GM23338 (cell line): Measurements from ENCODE around the gene EBF4. TPM values are rescaled to one million over a fixed set of nuclear protein-coding genes. Genes with fewer than 3 reads are reported as not detected.

Source experiments
- ATAC-seq: fragments of 200-7000 bp; cut with Tn5 transposase; 3 replicates; pipeline ENCODE4 v1.9.1; 2020
- DNase-seq: peaks from one replicate; pipeline ENCODE4 v3.0.0-alpha.2; 2015; ENCODE audit warnings: low spot score
- H2AFZ ChIP-seq: fragments of 200-600 bp; sonication (generic); 2 replicates; pipeline ENCODE4 v1.8.0; 2016; ENCODE audit warnings: antibody characterized with exemption, mild to moderate bottlenecking, moderate library complexity
- H3F3A ChIP-seq: fragments of 200-600 bp; sonication (generic); replicated peaks from 2 replicates; pipeline ENCODE4 v1.8.0; 2017; ENCODE audit warnings: antibody characterized with exemption, mixed run types, low read depth
- H3K27ac ChIP-seq: fragments of 200-600 bp; sonication (generic); 2 replicates; pipeline ENCODE4 v1.6.1; 2016; ENCODE audit warnings: low read depth
- H3K27me3 ChIP-seq: fragments of 200-600 bp; sonication (generic); 2 replicates; pipeline ENCODE4 v1.8.0; 2016; ENCODE audit warnings: mild to moderate bottlenecking, mixed run types, moderate library complexity; ENCODE audit not compliant: insufficient read depth
- H3K36me3 ChIP-seq: fragments of 200-600 bp; sonication (generic); 2 replicates; pipeline ENCODE4 v1.8.0; 2016; ENCODE audit warnings: mild to moderate bottlenecking; ENCODE audit not compliant: insufficient read depth
- H3K4me1 ChIP-seq: fragments of 200-600 bp; sonication (generic); 2 replicates; pipeline ENCODE4 v1.8.0; 2016; ENCODE audit warnings: mild to moderate bottlenecking, moderate library complexity; ENCODE audit not compliant: insufficient read depth
- H3K4me2 ChIP-seq: fragments of 200-600 bp; sonication (generic); 2 replicates; pipeline ENCODE4 v1.7.1; 2017; ENCODE audit warnings: mixed run types
- H3K4me3 ChIP-seq: fragments of 200-600 bp; sonication (generic); 2 replicates; pipeline ENCODE4 v1.6.1; 2016; ENCODE audit warnings: mixed run types
- H3K79me2 ChIP-seq: fragments of 200-600 bp; sonication (generic); replicated peaks from 2 replicates; pipeline ENCODE4 v1.8.0; 2017; ENCODE audit warnings: mild to moderate bottlenecking; ENCODE audit not compliant: insufficient read depth
- H3K9me2 ChIP-seq: fragments of 200-600 bp; sonication (generic); 2 replicates; pipeline ENCODE4 v1.8.0; 2017; ENCODE audit not compliant: insufficient read depth
- H4K20me1 ChIP-seq: fragments of 200-600 bp; sonication (generic); replicated peaks from 2 replicates; pipeline ENCODE4 v1.8.0; 2017; ENCODE audit warnings: mild to moderate bottlenecking; ENCODE audit not compliant: insufficient read depth
- H3K27ac Mint-ChIP-seq: 2 replicates; pipeline ENCODE4 v1.8.0; 2020; ENCODE audit warnings: inconsistent platforms, mild to moderate bottlenecking, moderate library complexity, mixed read lengths
- H3K27me3 Mint-ChIP-seq: 3 replicates; pipeline ENCODE4 v1.8.0; 2022; ENCODE audit warnings: low read depth, mild to moderate bottlenecking, moderate library complexity, mixed read lengths, inconsistent platforms; ENCODE audit not compliant: insufficient read depth, poor library complexity
- H3K36me3 Mint-ChIP-seq: 3 replicates; pipeline ENCODE4 v1.8.0; 2021; ENCODE audit warnings: low read depth, mild to moderate bottlenecking, inconsistent platforms, moderate library complexity, mixed read lengths
- H3K4me1 Mint-ChIP-seq: 3 replicates; pipeline ENCODE4 v1.8.0; 2020; ENCODE audit warnings: mild to moderate bottlenecking, inconsistent platforms, mixed read lengths
- H3K4me3 Mint-ChIP-seq: 3 replicates; pipeline ENCODE4 v1.8.0; 2021; ENCODE audit warnings: moderate library complexity, mild to moderate bottlenecking, inconsistent platforms, mixed read lengths
- H3K9me3 Mint-ChIP-seq: 3 replicates; pipeline ENCODE4 v1.8.0; 2020; ENCODE audit warnings: moderate library complexity, mild to moderate bottlenecking, inconsistent platforms, mixed read lengths
- CREB1 ChIP-seq: fragments of 250-450 bp; sonication (Bioruptor Pico); IDR thresholded peaks from 2 replicates; pipeline ENCODE4 v1.5.0; 2020; ENCODE audit warnings: low read depth, mild to moderate bottlenecking, moderate library complexity
- ETS1 ChIP-seq: IDR thresholded peaks from 2 replicates; pipeline ENCODE4 v1.6.1; 2016; ENCODE audit warnings: antibody characterized with exemption
- EZH2 ChIP-seq: fragments of 200-600 bp; sonication (generic); IDR thresholded peaks from one replicate; pipeline ENCODE4 v1.8.0; 2017; ENCODE audit warnings: antibody characterized with exemption, mild to moderate bottlenecking, low read depth; ENCODE audit not compliant: unreplicated experiment
- EZH2phosphoT487 ChIP-seq: fragments of 200-600 bp; sonication (generic); IDR thresholded peaks from one replicate; pipeline ENCODE4 v1.8.1; 2018; ENCODE audit warnings: antibody characterized with exemption; ENCODE audit not compliant: unreplicated experiment
- POLR2AphosphoS5 ChIP-seq: IDR thresholded peaks from 2 replicates; pipeline ENCODE4 v1.6.1; 2016; ENCODE audit warnings: antibody characterized with exemption, low read depth
- STAT1 ChIP-seq: IDR thresholded peaks from one replicate; pipeline ENCODE4 v1.6.1; 2016; ENCODE audit warnings: antibody characterized with exemption; ENCODE audit not compliant: unreplicated experiment
- ZNF114 ChIP-seq: fragments of 250-450 bp; sonication (Bioruptor Pico); IDR thresholded peaks from 2 replicates; pipeline ENCODE4 v1.5.0; 2020; ENCODE audit warnings: mild to moderate bottlenecking, moderate library complexity
- polyA plus RNA-seq: library from polyadenylated mRNA; unstranded; fragments of >200 nt; fragmentation: Nextera tagmentation; extraction: Ambion mirVana; gene quantifications from 2 replicates; pipeline ENCODE4 v1.2.1, GENCODE V29; 2016
- total RNA-seq: library from RNA; depleted of rRNA; stranded (reverse); fragments of >200 nt; shearing (Covaris generic); gene quantifications from 2 replicates; pipeline ENCODE4 v1.2.3, GENCODE V29; 2014

EBF4 gene
- total and polyA plus RNA-seq, 2 experiments from 2014 or later = 0.66 to 1.6 TPM

- ATAC-seq = peak; percentile 54
These were observed 113.2 kb downstream of the EBF4 start for GRCh38 chr20:2805689-2806350.

GRCh38 chr20:2806351-2806701 is 113.7 kb downstream of the EBF4 start:
- H3K4me3 Mint-ChIP-seq = peak overlapping the region; percentile 16; the same call in 1 of the 3 replicates
- H3K79me2 ChIP-seq = no peaks in the 10 kb centered on the region
- ATAC-seq = no peak
- H3K4me1 ChIP-seq = peaks cover 23% of the 10 kb centered on the region
- no peaks in the 10 kb centered on the region; the same call in 1 of the 3 replicates for H3K9me3 Mint-ChIP-seq
- no peaks in the 10 kb centered on the region; the same call in 2 of the 3 replicates for H3K36me3 Mint-ChIP-seq
- H3K4me1 Mint-ChIP-seq = peaks cover 19% of the 10 kb centered on the region
- H3K9me2 ChIP-seq = no peaks in the 10 kb centered on the region
- H3K27me3 ChIP-seq = peaks cover 99% of the 10 kb centered on the region
- TF ChIP-seq ZNF114 = no peak
- no peak for TF ChIP-seq ETS1
- TF ChIP-seq CREB1 (CRISPR knock-in tag) = no peak
- no peak for TF ChIP-seq EZH2phosphoT487
- peak; percentile 17 for TF ChIP-seq EZH2
- no peak overlapping the region for H3K27ac ChIP-seq
- H2AFZ ChIP-seq = no peak overlapping the region
- no peak overlapping the region for H3K4me3 ChIP-seq
- no peak overlapping the region for H3K4me2 ChIP-seq
- H4K20me1 ChIP-seq = peaks cover 3% of the 10 kb centered on the region; the same call in 1 of the 2 replicates
- no peaks in the 10 kb centered on the region for H3K36me3 ChIP-seq
- peaks cover 91% of the 10 kb centered on the region for H3K27me3 Mint-ChIP-seq
- DNase-seq = no peak
- no peak overlapping the region for H3K27ac Mint-ChIP-seq
- H3F3A ChIP-seq = no peaks in the 10 kb centered on the region

More at GRCh38 chr20:2805689-2806350, 113.2 kb downstream of the EBF4 start:
- H3K27me3 Mint-ChIP-seq = peaks cover 91% of the 10 kb centered on the region
- Histone ChIP-seq H2AFZ (peak overlapping the region; percentile 74), H3K9me2 (no peaks in the 10 kb centered on the region), H3K4me1 (peaks cover 28% of the 10 kb centered on the region), H3K27me3 (peaks cover 100% of the 10 kb centered on the region), H3K36me3 (no peaks in the 10 kb centered on the region), H4K20me1 (peaks cover 3% of the 10 kb centered on the region; the same call in 1 of the 2 replicates), H3K27ac (no peak overlapping the region), H3K4me2 (peak overlapping the region; percentile 73), H3K79me2 (no peaks in the 10 kb centered on the region), H3K4me3 (peak overlapping the region; percentile 51), H3F3A (0 out of 2 replicates have a peak, but pooled peaks cover 4% of the 10 kb centered on the region)
- peak overlapping the region; percentile 61 for H3K4me3 Mint-ChIP-seq
- DNase-seq = peak; percentile 62
- H3K36me3 Mint-ChIP-seq = no peaks in the 10 kb centered on the region; the same call in 2 of the 3 replicates
- H3K4me1 Mint-ChIP-seq = peaks cover 24% of the 10 kb centered on the region
- H3K27ac Mint-ChIP-seq = no peak overlapping the region
- TF ChIP-seq EZH2 = peak; percentile 11
- no peak for TF ChIP-seq STAT1
- TF ChIP-seq POLR2AphosphoS5 = no peak
- no peak for TF ChIP-seq CREB1 (CRISPR knock-in tag)
- TF ChIP-seq ETS1 = no peak
- H3K9me3 Mint-ChIP-seq = no peaks in the 10 kb centered on the region; the same call in 2 of the 3 replicates
